ENCODE measurements around the gene ELOVL7.
"Not testable (repeated sequence)": the region's sequence is repeated elsewhere in the genome, so short reads cannot be mapped to it uniquely, and the experiment has no call there.

ELOVL7 gene

GRCh38 chr5:60833520-60833919, 10.5 kb downstream of the ELOVL7 start:
- in situ Hi-C loops (cut with MboI; ENCODE audit: low sequenced_read_pairs) = no loop called here

DNA sequence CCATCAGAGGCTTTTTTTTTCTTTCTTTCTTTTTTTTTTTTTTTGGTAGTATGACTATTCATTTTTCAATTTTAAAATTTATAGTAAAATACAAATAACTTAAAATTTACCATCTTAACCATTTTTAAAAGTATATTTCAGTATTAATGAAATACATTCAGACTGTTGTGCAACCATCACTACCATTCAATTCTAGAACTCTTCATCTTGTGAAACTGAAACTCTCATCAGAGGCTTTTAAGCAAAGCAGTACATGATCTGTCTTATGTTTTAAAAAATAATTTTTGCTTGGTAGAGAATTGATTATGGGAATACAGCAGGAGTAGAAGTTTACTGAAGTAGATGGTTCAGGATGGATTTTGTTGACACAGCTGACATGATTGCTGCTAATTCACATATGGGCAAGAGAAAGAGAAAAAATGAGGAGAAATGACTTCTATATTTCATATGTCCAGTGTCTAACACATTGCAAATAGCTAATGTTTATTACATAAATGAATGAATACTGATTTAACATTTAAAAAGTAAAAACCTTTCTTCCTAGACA, 13.4 kb downstream of the ELOVL7 start:
- in situ Hi-C loops (cut with MboI; ENCODE audit: low sequenced_read_pairs) = no loop called here

GRCh38 chr5:60829490-60830266, 14.4 kb downstream of the ELOVL7 start:
- in situ Hi-C loops (cut with MboI; ENCODE audit: low sequenced_read_pairs) = no loop called here

DNA sequence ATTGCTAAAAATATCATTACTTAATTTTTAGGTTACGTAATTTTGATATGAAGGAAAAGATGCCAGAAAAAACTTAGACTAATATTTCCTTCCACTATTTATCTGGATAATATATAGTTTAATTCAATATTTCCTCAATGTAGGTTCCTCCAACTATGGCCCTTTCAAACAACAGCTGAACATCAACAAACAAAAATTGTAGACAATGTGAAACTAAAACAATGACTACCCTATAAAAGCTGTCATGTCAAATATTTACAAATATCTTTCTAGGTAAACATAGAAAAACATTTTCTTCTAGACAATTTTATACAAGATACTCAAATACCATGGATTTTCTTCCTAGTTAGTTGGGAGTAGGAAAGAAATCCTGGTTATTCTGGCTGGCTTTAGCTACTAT, 16.9 kb downstream of the ELOVL7 start:
- in situ Hi-C loops (cut with MboI; ENCODE audit: low sequenced_read_pairs) = no loop called here

DNA sequence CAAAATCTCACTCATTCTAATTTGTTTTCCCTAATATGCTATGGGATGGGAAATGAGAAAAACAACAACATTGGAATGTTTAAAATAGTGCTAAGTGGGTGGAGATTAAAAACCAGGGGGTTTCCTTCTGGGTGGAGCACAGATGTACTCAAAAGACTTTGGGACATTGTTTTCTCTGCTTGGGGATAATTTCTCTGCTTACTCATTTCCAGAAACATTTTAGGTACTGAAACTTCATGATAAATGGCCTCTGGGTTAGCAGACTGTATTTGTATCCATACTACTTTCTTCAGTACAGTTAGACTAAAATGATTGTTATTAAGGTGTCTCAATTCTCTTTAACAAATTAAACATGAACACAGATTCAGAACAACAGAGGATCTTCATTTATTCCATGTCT, 17.4 kb downstream of the ELOVL7 start:
- in situ Hi-C loops (cut with MboI; ENCODE audit: low sequenced_read_pairs) = no loop called here

GRCh38 chr5:60823574-60823973, 20.5 kb downstream of the ELOVL7 start:
- in situ Hi-C loops (cut with MboI; ENCODE audit: low sequenced_read_pairs) = no loop called here

DNA sequence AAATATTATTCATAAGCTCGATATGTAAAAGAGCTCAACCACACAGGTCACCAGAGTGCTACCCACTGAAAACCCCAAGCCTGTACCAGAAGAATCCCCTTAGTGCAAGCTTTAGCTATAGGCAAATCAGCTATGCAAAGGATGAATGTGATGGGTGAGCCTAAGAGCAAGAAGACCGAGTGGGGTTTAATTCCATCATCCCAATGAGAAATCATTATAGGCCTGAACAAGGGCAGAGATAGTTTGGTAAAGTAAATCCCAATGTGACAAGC, 21.8 kb downstream of the ELOVL7 start:
- in situ Hi-C loops (cut with MboI; ENCODE audit: low sequenced_read_pairs) = no loop called here

DNA sequence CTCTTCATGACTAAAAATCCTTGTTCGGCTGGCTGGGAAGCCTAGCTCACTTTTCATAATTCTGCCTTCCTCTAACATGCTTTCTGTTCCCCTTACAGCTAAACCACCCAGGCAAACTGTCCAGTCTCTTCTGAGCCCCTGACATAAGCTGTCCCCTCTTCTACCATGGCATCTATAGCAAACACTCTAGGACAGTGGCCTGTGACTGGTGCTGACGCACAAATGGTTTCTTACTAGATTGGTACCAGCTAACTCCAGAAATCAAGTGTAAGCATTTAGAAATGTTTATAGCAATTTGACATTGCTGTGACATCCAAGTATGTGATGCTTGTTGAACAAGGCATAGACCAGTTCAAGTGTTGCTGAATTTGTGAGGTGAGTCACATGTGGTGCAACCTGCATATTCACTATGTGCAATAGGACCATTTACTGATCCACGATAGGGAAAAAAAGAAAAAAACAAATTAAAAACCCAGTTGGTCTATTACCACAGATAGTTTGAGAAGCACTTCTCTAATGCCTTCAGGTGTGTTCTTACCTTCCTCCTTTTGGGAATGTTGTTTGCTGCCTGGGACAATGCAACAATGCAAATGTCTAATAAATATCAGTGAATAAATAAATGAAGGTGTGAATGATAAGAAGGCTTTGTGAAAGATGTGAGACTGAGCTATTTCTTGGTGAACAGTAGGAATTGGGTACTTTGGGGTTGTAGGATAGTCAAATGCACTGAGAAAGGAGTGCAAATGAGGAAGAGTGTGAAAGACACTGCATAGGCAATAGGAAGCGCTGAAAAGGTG, 22.4 kb downstream of the ELOVL7 start:
- in situ Hi-C loops (cut with MboI; ENCODE audit: low sequenced_read_pairs) = no loop called here

DNA sequence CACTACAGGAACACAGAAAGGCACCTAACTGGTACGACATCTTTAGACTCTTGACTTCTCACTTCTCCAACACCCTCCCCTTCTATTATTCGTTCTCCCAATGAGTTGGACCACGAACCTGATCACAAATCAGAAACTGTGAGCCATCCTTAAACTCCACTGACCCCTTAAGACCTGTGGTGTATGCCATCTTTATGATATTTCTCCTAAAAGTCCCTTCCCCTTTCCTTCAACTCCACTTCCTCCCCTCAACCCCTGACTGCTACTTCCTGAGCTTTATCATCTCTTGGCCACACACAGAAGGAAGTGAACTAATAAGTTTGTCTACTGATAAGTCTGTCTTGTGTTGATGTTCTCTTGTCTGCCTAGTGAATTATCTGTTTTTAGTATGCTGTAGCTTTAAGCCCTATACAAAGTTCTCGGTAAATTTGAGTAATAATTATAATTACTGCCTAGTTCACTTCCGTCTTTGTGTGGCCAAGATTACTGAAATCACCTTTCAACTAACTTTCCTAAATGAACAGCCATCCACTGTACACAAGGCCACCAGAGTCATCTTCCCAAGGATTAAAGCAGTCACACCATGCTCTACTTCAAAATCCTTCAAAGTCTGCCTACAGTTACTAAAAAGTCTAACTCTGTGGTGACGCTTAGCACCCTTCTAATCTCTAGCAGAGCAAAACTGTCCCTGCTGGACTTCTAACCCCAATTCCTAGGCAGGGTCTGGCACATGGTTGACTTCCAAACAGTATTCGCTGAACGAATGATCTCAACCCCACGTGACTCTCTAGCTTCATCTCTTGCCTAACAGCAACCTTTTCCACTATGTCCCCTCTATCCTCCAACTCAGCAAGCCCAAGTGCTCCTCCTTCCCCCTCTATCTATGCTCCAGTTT, 23.2 kb downstream of the ELOVL7 start:
- in situ Hi-C loops (cut with MboI; ENCODE audit: low sequenced_read_pairs) = no loop called here

DNA sequence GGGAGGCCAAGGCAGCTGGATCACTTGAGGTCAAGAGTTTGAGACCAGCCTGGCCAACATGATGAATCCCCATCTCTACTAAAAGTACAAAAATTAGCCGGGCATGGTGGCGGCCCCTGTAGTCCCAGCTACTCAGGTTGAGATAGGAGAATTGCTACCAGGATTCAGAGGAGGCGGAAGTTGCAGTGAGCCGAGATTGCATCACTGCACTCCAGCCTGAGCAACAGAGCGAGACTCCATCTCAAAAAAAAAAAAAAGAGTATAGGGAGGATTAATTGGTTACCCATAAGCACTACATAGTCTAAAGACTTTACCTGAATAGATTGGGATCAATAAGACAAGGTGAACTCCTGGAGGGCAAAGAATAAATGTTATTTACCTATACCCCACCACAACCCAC, 27.9 kb downstream of the ELOVL7 start:
- in situ Hi-C loops (cut with MboI; ENCODE audit: low sequenced_read_pairs) = not testable (repeated sequence)

- in situ Hi-C loops (cut with MboI; ENCODE audit: low sequenced_read_pairs) = no loop called here
Measured at GRCh38 chr5:60814498-60814897, 29.6 kb downstream of the ELOVL7 start.

DNA sequence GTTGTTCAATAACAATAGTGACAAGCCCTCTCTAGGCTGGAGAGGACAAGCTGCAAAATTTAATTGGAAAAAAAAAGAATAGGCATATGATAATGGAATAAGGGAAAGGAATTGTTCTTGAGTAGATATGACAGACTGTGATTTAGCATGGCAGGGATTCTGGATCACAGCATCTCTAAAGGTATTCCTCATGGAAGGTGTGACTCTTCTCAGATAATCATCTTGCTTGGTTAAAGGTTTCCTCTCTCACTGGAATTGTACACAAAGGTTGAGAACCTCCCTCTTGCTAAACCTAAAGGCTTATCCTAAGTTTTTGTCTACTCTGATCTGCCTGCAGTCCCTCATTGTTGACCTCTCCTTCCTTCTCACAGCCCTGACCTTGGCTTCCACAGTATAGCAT, 31.6 kb downstream of the ELOVL7 start:
- in situ Hi-C loops (cut with MboI; ENCODE audit: low sequenced_read_pairs) = no loop called here

DNA sequence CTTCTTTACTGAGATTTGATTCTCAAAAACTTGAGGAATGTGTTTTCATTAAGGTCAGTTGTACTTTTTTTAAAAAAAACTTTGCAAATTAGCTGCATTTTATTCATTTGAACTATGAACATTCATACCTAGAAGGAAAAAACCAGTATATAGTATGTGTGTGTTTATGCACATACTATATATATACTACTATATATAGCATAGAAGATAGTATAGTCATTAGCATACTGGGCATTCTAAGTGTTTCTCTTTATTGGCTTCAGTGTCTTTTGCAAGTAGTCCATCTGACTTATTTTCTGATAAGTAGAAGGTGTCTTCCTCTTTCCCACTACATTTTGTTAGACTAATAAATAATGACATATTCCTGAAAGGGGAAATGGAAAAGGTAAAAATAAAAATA, 33.0 kb downstream of the ELOVL7 start:
- in situ Hi-C loops (cut with MboI; ENCODE audit: low sequenced_read_pairs) = no loop called here

GRCh38 chr5:60810438-60811085, 33.5 kb downstream of the ELOVL7 start:
- in situ Hi-C loops (cut with MboI; ENCODE audit: low sequenced_read_pairs) = no loop called here

GRCh38 chr5:60809891-60810425, 34.1 kb downstream of the ELOVL7 start:
- in situ Hi-C loops (cut with MboI; ENCODE audit: low sequenced_read_pairs) = no loop called here

- in situ Hi-C loops (cut with MboI; ENCODE audit: low sequenced_read_pairs) = no loop called here
Measured at GRCh38 chr5:60806591-60807243, 37.4 kb downstream of the ELOVL7 start.

- in situ Hi-C loops (cut with MboI; ENCODE audit: low sequenced_read_pairs) = no loop called here
Measured at GRCh38 chr5:60805463-60805862, 38.6 kb downstream of the ELOVL7 start.

DNA sequence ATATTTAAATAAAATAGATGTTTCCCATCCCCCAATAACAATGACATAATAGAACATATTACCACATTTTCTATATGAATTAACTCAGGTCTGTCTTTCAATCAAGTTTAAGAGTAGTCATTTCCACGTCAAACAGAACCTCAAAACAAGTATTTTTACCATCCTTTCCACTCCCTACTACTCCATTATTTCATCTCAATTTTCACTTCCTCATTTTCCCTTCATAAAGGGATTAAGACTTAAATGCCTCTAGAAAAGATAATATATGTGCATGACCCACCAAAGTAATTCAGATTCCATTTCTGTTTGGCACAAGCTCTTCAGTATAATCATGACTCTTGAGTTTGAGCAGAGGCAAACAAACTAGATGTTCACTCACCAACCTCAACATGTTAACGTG, 40.4 kb downstream of the ELOVL7 start:
- in situ Hi-C loops (cut with MboI; ENCODE audit: low sequenced_read_pairs) = no loop called here

GRCh38 chr5:60802986-60803385, 41.1 kb downstream of the ELOVL7 start:
- in situ Hi-C loops (cut with MboI; ENCODE audit: low sequenced_read_pairs) = no loop called here

- in situ Hi-C loops (cut with MboI; ENCODE audit: low sequenced_read_pairs) = no loop called here
Measured at GRCh38 chr5:60802226-60802625, 41.8 kb downstream of the ELOVL7 start.
